IMR-90 (cell line): Measurements from ENCODE around the gene GNB1L. TPM values are rescaled to one million over a fixed set of nuclear protein-coding genes. Genes with fewer than 3 reads are reported as not detected.

Experiments
- ATAC-seq: fragments of 200-7000 bp; cut with Tn5 transposase; 2 replicates; pipeline ENCODE4 v1.9.1; 2020; ENCODE audit warnings: low read depth, mild to moderate bottlenecking, moderate library complexity
- BruUV-seq: library from RNA; stranded (reverse); fragments of 400-500 nt; replicated peaks from 2 replicates; lab custom pipeline; 2021; lab: Mats Ljungman, UMichigan
- CTCF ChIA-PET: fragments of 300-600 bp; formaldehyde crosslinking; extraction: SDS; loops from one replicate; lab custom pipeline; 2021; ENCODE audit warnings: antibody characterized with exemption; lab: Yijun Ruan, JAX
- POLR2A ChIA-PET: fragments of 300-600 bp; sonication (Branson Sonifier 250); formaldehyde crosslinking; loops from one replicate; lab custom pipeline; 2022; ENCODE audit warnings: antibody characterized with exemption; ENCODE audit not compliant: unreplicated experiment; lab: Charles Lee
- DNase-seq: peaks from one replicate; pipeline ENCODE4 v3.0.0; 2013
- H2AFZ ChIP-seq: replicated peaks from 2 replicates; pipeline ENCODE3; 2013; ENCODE audit warnings: low read length, mild to moderate bottlenecking; ENCODE audit not compliant: poor library complexity
- H2AK5ac ChIP-seq: 2 replicates; pipeline ENCODE4 v1.6.1; 2013; ENCODE audit warnings: low read depth, low read length, inconsistent platforms
- H2AK9ac ChIP-seq: replicated peaks from 2 replicates; pipeline ENCODE3; 2013; ENCODE audit warnings: mild to moderate bottlenecking, low read depth, low read length, moderate library complexity; ENCODE audit not compliant: poor library complexity
- H2BK120ac ChIP-seq: 2 replicates; pipeline ENCODE4 v1.6.1; 2013; ENCODE audit warnings: low read depth, low read length, inconsistent platforms
- H2BK15ac ChIP-seq: 3 replicates; pipeline ENCODE4 v1.6.1; 2013; ENCODE audit warnings: low read depth, low read length, inconsistent platforms
- H2BK20ac ChIP-seq: 2 replicates; pipeline ENCODE4 v1.6.1; 2013; ENCODE audit warnings: low read depth, mild to moderate bottlenecking, inconsistent platforms, low read length, moderate library complexity
- H2BK5ac ChIP-seq: 2 replicates; pipeline ENCODE4 v1.6.1; 2013; ENCODE audit warnings: mild to moderate bottlenecking, low read depth, low read length, inconsistent platforms; ENCODE audit not compliant: poor library complexity, severe bottlenecking
- H3K14ac ChIP-seq: replicated peaks from 2 replicates; pipeline ENCODE4 v1.6.1; 2013; ENCODE audit warnings: low read depth, low read length, inconsistent platforms
- H3K18ac ChIP-seq: 2 replicates; pipeline ENCODE4 v1.6.1; 2013; ENCODE audit warnings: low read depth, low read length, control low read depth
- H3K23ac ChIP-seq: 2 replicates; pipeline ENCODE4 v1.6.1; 2013; ENCODE audit warnings: low read depth, low read length, inconsistent platforms
- H3K27ac ChIP-seq: 2 replicates; pipeline ENCODE4 v1.5.1; 2013; ENCODE audit warnings: mild to moderate bottlenecking, control low read depth, low read length; ENCODE audit not compliant: insufficient read depth
- H3K27me3 ChIP-seq: 2 replicates; pipeline ENCODE4 v1.6.1; 2013; ENCODE audit warnings: low read length; ENCODE audit not compliant: control insufficient read depth, insufficient read depth
- H3K36me3 ChIP-seq: 2 replicates; pipeline ENCODE4 v1.6.1; 2013; ENCODE audit warnings: low read length, mixed read lengths; ENCODE audit not compliant: control insufficient read depth, insufficient read depth
- H3K4ac ChIP-seq: 2 replicates; pipeline ENCODE4 v1.6.1; 2013; ENCODE audit warnings: low read depth, low read length, inconsistent platforms
- H3K4me1 ChIP-seq: 2 replicates; pipeline ENCODE4 v1.6.1; 2013; ENCODE audit warnings: low read length, mixed read lengths; ENCODE audit not compliant: control insufficient read depth, insufficient read depth
- H3K4me2 ChIP-seq: 2 replicates; pipeline ENCODE4 v1.6.1; 2013; ENCODE audit warnings: low read depth, mild to moderate bottlenecking, control low read depth, low read length, moderate library complexity
- H3K4me3 ChIP-seq: 2 replicates; pipeline ENCODE4 v1.5.1; 2013; ENCODE audit warnings: low read depth, mild to moderate bottlenecking, control low read depth, low read length, moderate library complexity; ENCODE audit not compliant: insufficient read depth
- H3K56ac ChIP-seq: 2 replicates; pipeline ENCODE4 v1.6.1; 2013; ENCODE audit warnings: low read length, inconsistent platforms; ENCODE audit not compliant: insufficient read depth; ENCODE audit errors: extremely low read depth
- H3K79me1 ChIP-seq, 2 experiments: 2 replicates each; pipeline ENCODE4 v1.6.1; 2013; ENCODE audit warnings: low read length in 2 of 2, inconsistent platforms in 1 of 2, low read depth in 1 of 2
- H3K9ac ChIP-seq: 2 replicates; pipeline ENCODE4 v1.6.1; 2013; ENCODE audit warnings: low read depth, low read length, control low read depth
- H3K9me1 ChIP-seq: 2 replicates; pipeline ENCODE4 v1.6.1; 2013; ENCODE audit warnings: low read length, inconsistent platforms; ENCODE audit not compliant: insufficient read depth
- H3K9me3 ChIP-seq: 2 replicates; pipeline ENCODE4 v1.6.1; 2013; ENCODE audit warnings: low read length; ENCODE audit not compliant: control insufficient read depth, insufficient read depth
- H4K20me1 ChIP-seq: 2 replicates; pipeline ENCODE4 v1.6.1; 2013; ENCODE audit warnings: low read length, inconsistent platforms; ENCODE audit not compliant: insufficient read depth
- H4K5ac ChIP-seq: 2 replicates; pipeline ENCODE4 v1.6.1; 2013; ENCODE audit warnings: mild to moderate bottlenecking, low read depth, low read length, control low read depth
- H4K8ac ChIP-seq, 2 experiments: 2 replicates each; pipeline ENCODE4 v1.6.1; 2013; ENCODE audit warnings: low read depth in 2 of 2, low read length in 2 of 2, control low read depth in 1 of 2, inconsistent platforms in 1 of 2
- H4K91ac ChIP-seq: 2 replicates; pipeline ENCODE4 v1.6.1; 2013; ENCODE audit warnings: low read depth, low read length, inconsistent platforms; ENCODE audit not compliant: insufficient read depth
- BHLHE40 ChIP-seq: fragments of 150-350 bp; IDR thresholded peaks from 2 replicates; pipeline ENCODE4 v1.6.1; 2016; ENCODE audit warnings: mild to moderate bottlenecking, low read depth, low read length
- CEBPB ChIP-seq: IDR thresholded peaks from 2 replicates; pipeline ENCODE4 v1.6.1; 2012; ENCODE audit warnings: low read depth, low read length, improper control_type of control experiment
- CHD1 ChIP-seq: IDR thresholded peaks from 2 replicates; pipeline ENCODE4 v1.6.1; 2012; ENCODE audit warnings: low read depth, low read length, improper control_type of control experiment
- ELK1 ChIP-seq: fragments of 150-350 bp; IDR thresholded peaks from 2 replicates; pipeline ENCODE4 v1.6.1; 2016; ENCODE audit warnings: low read depth, mild to moderate bottlenecking, low read length, moderate library complexity, borderline replicate concordance
- FOS ChIP-seq: fragments of 150-350 bp; IDR thresholded peaks from 2 replicates; pipeline ENCODE4 v1.6.1; 2016; ENCODE audit warnings: low read depth, low read length
- MAFK ChIP-seq: IDR thresholded peaks from 2 replicates; pipeline ENCODE4 v1.6.1; 2012; ENCODE audit warnings: low read depth, low read length, improper control_type of control experiment
- MAZ ChIP-seq: IDR thresholded peaks from 2 replicates; pipeline ENCODE4 v1.6.1; 2012; ENCODE audit warnings: low read depth, mild to moderate bottlenecking, low read length, improper control_type of control experiment, moderate library complexity, borderline replicate concordance
- MXI1 ChIP-seq: IDR thresholded peaks from 2 replicates; pipeline ENCODE4 v1.6.1; 2012; ENCODE audit warnings: low read depth, mild to moderate bottlenecking, low read length, moderate library complexity, borderline replicate concordance
- NFE2L2 ChIP-seq: fragments of 150-350 bp; IDR thresholded peaks from 2 replicates; pipeline ENCODE4 v1.6.1; 2016; ENCODE audit warnings: low read depth, mild to moderate bottlenecking, low read length
- POLR2A ChIP-seq: IDR thresholded peaks from 2 replicates; pipeline ENCODE4 v1.6.1; 2012; ENCODE audit warnings: mild to moderate bottlenecking, low read depth, low read length
- RAD21 ChIP-seq: IDR thresholded peaks from 2 replicates; pipeline ENCODE4 v1.6.1; 2012; ENCODE audit warnings: low read length, improper control_type of control experiment
- RCOR1 ChIP-seq: IDR thresholded peaks from 2 replicates; pipeline ENCODE4 v1.6.1; 2012; ENCODE audit warnings: mild to moderate bottlenecking, low read length, improper control_type of control experiment; ENCODE audit not compliant: insufficient replicate concordance
- SMC3 ChIP-seq: fragments of 150-350 bp; IDR thresholded peaks from 2 replicates; pipeline ENCODE4 v1.6.1; 2016; ENCODE audit warnings: low read depth, mild to moderate bottlenecking, antibody characterized with exemption, low read length, moderate library complexity
- USF2 ChIP-seq: fragments of 150-350 bp; IDR thresholded peaks from 2 replicates; pipeline ENCODE4 v1.6.1; 2017; ENCODE audit warnings: mild to moderate bottlenecking, antibody characterized with exemption, low read length, low read depth
- WGBS, 2 experiments: methylation state at CpG; one replicate each; pipeline versions ENCODE4 v1.1.5 to v1.1.7; 2013; ENCODE audit warnings: missing lambda C conversion rate in 2 of 2; ENCODE audit not compliant: insufficient read length in 1 of 2; ENCODE audit errors: extremely low coverage in 2 of 2; 5-methylcytosine and 5-hydroxymethylcytosine counted together
- dilution Hi-C: fragments of 300-500 bp; cut with HindIII; formaldehyde crosslinking; loops from one replicate; pipeline ENCODE4 v1.14.3; 2018; ENCODE audit warnings: low sequenced_read_pairs; ENCODE audit not compliant: unreplicated experiment
- in situ Hi-C: fragments of 300-500 bp; cut with MboI; formaldehyde crosslinking; loops from 3 replicates; pipeline ENCODE4 v1.14.3; 2019; ENCODE audit warnings: low sequenced_read_pairs, inconsistent platforms, mixed read lengths
- intact Hi-C: fragments of 100-400 bp; cut with micrococcal nuclease; formaldehyde crosslinking; loops from 2 replicates; pipeline ENCODE4 v1.10.0; 2022
- polyA plus RNA-seq, 3 experiments: library from polyadenylated mRNA; depleted of rRNA; stranded (reverse); fragments of >200 nt; gene quantifications; 2 replicates each; pipeline ENCODE4 v1.2.3, GENCODE V29; 2012; ENCODE audit warnings: low replicate concordance in 1 of 3
- total RNA-seq: library from RNA; depleted of rRNA; stranded (reverse); fragments of >200 nt; gene quantifications from 2 replicates; pipeline ENCODE4 v1.2.3, GENCODE V29; 2012
- TF ChIP-seq, protein P1 (sequence below): conservative IDR thresholded peaks from 2 replicates; pipeline ENCODE4 v1.5.1; 2012; ENCODE audit warnings: mild to moderate bottlenecking, low read depth, low read length, improper control_type of control experiment

GNB1L gene
- total and polyA plus RNA-seq, 2 of the 4 experiments (the other 2 are of a cell fraction) = 2.5 to 4.4 TPM

- H3K4me3 ChIP-seq = no peak overlapping the region
- no peak overlapping the region for H3K4ac ChIP-seq
- no peaks in the 10 kb centered on the region for H3K36me3 ChIP-seq
- no peak for DNase-seq
- ChIA-PET POLR2A (interaction anchor here (0.6 kb wide), 1 partner anchor 584 kb away, joined by 4 read pairs; the partner anchor contains the start of gene DGCR6L), CTCF (no interaction called here)
- H2AK9ac ChIP-seq = no peak overlapping the region
- no peak overlapping the region for H3K14ac ChIP-seq
- H4K8ac ChIP-seq = no peak overlapping the region
- H3K56ac ChIP-seq = no peak overlapping the region
- no peak for ATAC-seq
- no peaks in the 10 kb centered on the region for H3K79me1 ChIP-seq
- no peak overlapping the region for H3K23ac ChIP-seq
- intact Hi-C loops (no loop called here), in situ Hi-C loops (no loop called here), dilution Hi-C loops (no loop called here)
- no peak overlapping the region for H2BK5ac ChIP-seq
- no peak overlapping the region for H3K27ac ChIP-seq
- H4K20me1 ChIP-seq = no peaks in the 10 kb centered on the region
- peaks cover 2% of the 10 kb centered on the region for H3K4me1 ChIP-seq
- H4K91ac ChIP-seq = no peak overlapping the region
- no peaks in the 10 kb centered on the region for H3K9me1 ChIP-seq
- no peak overlapping the region for H4K5ac ChIP-seq
- no peak overlapping the region for H2AFZ ChIP-seq
- no peaks in the 10 kb centered on the region for H3K9me3 ChIP-seq
- no peak overlapping the region for H2BK120ac ChIP-seq
- no peak overlapping the region for H2BK20ac ChIP-seq
- no peak overlapping the region for H3K4me2 ChIP-seq
- no peak overlapping the region for H3K18ac ChIP-seq
- no peak overlapping the region for H2BK15ac ChIP-seq
- peaks cover 12% of the 10 kb centered on the region; the same call in 1 of the 2 replicates for H3K27me3 ChIP-seq
- no peak overlapping the region for H3K9ac ChIP-seq
- WGBS, 2 experiments = 74% methylated on average over 15 of the region's 21 CpGs; no CpG with 5 or more reads in 1 of the 2 experiments
- BruUV-seq = no TSS peak
- H2AK5ac ChIP-seq = no peak overlapping the region
- TF ChIP-seq MAFK = no peak
- no peak for TF ChIP-seq POLR2A
- no peak for TF ChIP-seq RAD21
- TF ChIP-seq CHD1 = no peak
- TF ChIP-seq CEBPB = no peak
- no peak for TF ChIP-seq USF2
- no peak for TF ChIP-seq BHLHE40
- TF ChIP-seq MAZ = no peak
- TF ChIP-seq FOS = no peak
- TF ChIP-seq MXI1 = no peak
- TF ChIP-seq RCOR1 = no peak
- TF ChIP-seq NFE2L2 = no peak
- TF ChIP-seq SMC3 = no peak
- TF ChIP-seq, protein P1, sequence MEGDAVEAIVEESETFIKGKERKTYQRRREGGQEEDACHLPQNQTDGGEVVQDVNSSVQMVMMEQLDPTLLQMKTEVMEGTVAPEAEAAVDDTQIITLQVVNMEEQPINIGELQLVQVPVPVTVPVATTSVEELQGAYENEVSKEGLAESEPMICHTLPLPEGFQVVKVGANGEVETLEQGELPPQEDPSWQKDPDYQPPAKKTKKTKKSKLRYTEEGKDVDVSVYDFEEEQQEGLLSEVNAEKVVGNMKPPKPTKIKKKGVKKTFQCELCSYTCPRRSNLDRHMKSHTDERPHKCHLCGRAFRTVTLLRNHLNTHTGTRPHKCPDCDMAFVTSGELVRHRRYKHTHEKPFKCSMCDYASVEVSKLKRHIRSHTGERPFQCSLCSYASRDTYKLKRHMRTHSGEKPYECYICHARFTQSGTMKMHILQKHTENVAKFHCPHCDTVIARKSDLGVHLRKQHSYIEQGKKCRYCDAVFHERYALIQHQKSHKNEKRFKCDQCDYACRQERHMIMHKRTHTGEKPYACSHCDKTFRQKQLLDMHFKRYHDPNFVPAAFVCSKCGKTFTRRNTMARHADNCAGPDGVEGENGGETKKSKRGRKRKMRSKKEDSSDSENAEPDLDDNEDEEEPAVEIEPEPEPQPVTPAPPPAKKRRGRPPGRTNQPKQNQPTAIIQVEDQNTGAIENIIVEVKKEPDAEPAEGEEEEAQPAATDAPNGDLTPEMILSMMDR = no peak
- TF ChIP-seq ELK1 = no peak
Observed at GRCh38 chr22:19735665-19736510, 118.8 kb downstream of the GNB1L start.
